HG03159 (cell line): ENCODE data around the gene MED13.
"Not testable (repeated sequence)": the region's sequence is repeated elsewhere in the genome, so short reads cannot be mapped to it uniquely, and the experiment has no call there.

Source experiments
- ATAC-seq: cut with Tn5 transposase; IDR thresholded peaks from one replicate; pipeline ENCODE4 v1.9.1; 2021; ENCODE audit warnings: mild to moderate bottlenecking, moderate library complexity; ENCODE audit not compliant: unreplicated experiment

The MED13 gene

DNA sequence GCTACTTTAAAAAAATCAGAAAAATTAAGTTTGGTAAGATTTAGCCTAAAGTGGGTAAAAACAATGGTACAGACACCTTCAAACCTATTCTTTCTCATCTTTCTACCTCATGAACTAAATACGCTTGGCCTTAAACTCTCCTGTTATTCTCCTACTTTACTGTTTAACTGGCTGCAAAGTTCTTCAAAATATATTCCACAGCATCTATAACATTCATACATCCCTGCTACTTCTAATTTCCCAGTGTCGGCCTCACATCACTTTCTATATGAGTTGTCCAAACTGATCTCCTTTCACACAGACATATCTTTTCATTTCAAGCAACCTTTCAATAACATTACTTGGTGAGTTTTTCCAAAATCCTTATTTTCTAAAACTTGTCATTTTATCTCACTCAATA is 64.0 kb downstream of the MED13 start:
- no peak for ATAC-seq

DNA sequence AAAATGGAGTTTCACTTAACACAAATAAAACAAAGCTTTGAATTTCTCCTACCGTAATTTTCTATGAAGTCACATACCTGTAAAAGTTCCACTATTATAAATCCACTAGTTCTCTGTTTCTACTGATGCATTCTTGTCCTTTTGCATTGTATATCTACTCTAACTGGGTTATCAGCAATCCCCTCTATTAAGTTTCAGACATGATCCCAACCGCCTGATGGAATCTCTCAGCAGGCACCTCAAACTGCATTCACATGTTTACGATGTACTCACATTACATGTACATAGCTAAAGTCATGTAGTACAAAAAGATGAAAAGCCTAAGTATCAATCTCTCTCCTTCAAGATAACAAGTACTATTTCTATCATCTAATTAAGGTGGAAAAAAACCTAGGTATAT is 64.9 kb downstream of the MED13 start:
- ATAC-seq, result no peak

DNA sequence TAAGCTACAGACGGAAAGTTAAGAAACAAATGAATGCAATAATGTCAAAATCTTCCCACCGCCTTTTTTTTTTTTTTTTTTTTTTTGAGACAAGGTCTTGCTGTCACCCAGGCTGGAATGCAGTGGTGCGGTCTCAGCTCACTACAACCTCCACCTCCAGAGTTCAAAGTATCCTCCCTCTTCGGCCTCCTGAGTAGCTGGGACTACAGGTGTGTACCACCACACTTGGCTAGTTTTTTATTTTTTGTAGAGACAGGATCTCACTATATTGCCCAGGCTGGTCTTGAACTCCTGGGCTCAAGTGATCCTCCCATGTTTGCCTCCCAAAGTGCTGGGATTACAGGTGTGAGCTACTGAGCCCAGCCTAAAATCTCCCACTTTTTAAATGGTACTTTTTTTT is 66.5 kb downstream of the MED13 start:
- ATAC-seq, result not testable (repeated sequence)

DNA sequence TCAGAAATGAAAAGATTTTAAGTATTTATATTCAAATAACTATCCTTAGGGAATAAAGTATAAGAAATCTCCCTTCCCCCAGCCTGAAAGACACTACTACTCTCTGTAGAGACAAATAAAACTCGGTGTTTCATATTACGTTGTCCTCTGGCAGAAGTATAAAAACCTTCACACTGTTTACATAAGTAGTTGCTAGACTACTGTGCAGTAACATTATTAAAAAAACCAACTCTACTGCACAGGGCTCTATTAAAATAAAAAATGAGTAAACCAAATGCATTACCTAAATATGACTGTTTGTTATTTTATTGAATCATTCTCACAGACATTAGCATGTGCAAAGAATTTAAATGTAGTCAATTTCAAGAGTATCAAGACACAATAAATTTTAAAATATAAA is 67.4 kb downstream of the MED13 start:
- no peak for ATAC-seq

DNA sequence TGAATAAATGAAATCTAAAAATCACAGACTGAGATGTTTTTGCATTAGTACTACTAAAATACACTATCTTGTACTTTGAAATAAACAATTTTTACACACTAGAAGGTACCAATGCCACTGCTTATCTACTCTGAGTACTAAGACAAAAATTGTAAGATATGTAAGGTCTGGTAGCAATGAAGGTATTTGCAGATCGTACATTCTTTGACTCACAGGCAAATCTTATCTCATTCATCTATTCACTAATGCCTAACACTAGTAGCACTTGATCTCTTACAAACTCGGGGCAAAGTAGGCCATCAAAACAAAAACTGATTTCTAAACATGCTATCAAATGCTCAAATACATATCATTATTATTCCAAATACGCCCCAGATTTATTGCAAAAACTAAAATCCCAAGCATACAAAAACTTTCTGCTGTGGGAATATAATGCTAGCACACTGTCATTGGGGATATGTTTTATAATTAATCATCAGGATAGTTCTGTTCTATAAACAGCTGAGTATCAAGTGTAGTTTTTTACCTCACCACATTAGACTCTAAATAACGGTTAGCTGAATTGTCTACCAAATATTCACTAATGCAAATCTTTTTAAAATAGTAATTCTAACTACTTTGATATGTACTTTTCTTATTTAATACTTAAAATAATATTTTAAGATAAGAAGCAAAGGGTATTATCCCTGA is 68.0 kb downstream of the MED13 start:
- ATAC-seq, result no peak

DNA sequence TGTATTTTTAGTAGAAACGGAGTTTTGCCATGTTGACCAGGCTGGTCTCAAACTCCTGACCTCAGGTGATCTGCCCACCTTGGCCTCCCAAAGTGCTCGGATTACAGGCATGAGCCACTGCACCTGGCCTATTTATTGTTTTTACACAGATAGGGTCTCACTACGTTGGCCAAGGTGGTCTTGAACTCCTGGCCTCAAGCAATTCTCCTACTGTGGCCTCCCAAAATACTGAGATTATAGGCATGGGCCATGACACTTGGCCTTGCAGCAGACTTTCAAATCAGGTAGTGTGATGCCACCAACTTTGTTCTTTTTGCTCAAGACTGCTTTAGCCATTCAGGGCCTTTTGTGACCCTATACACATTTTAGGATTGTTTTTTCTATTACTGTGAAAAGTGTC is 75.6 kb downstream of the MED13 start:
- ATAC-seq, result no peak

DNA sequence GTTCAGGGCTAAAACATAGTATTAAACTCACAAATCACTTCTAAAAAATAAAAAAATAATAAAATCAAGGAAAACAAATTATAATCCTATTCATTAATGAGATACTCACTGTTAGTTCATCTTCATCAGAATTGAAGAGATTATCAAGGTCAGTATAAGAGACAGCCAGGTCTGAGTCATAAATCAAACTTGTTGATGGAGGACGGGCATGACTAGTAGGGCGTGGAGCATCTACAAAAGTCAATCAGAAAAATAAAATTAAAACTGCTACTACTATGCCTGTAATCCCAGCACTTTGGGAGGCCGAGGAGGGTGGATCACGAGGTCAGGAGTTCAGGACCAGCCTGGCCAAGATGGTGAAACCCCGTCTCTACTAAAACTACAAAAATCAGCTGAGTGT is 78.2 kb downstream of the MED13 start:
- ATAC-seq, result no peak

DNA sequence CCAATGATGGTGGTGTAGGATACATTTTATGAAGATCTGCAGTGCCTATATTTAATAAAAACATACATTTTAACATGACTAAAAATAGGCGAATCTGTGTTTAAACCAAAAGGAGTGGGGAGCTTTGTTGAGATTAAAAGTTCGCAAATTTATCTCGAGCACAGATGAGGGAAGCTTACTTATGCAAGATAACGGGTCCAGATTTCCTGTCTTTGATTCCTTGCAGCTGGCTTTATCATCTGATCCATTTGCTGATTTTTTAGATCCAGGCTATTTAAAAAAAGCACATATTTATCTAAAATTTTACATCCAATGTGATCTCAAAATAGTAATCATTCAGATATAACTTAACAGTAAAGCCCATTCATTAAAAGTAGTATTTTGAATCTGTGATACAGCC is 80.3 kb downstream of the MED13 start:
- ATAC-seq, result no peak

DNA sequence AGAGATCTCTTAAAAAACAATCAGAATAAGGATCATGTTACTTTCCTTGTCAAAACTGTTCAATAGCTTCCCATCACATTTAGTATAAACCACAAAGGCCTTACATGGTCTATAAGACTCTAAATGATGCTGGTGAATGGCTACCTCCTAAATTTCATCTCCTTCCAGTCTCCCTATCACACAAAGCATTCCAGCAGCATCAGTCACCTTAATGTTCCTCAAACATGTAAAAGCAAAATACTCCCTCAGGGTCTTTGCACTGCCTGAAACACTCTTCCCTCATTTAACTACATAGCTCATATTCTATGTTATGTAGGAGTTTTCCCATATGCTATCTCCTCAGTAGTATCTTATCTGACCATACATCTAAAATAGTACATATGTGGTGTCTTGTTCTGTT is 83.8 kb downstream of the MED13 start:
- no peak for ATAC-seq

DNA sequence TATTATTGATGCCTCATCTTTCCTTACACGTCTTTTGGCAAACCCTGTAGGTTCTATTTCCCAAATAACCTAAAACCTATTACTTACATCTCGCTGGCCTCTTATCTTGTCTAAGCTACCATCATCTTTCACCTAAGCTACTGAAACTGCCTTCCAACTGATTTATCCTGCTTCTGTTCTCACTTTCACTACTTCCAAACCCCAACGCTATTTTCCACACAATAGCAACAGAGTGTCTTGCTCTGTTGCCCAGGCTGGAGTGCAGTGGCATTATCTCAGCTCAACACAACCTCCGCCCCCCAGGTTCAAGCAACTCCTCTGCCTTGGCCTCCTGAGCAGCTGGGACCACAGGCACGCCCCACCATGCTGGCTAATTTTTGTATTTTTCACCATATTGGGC is 84.5 kb downstream of the MED13 start:
- no peak for ATAC-seq

DNA sequence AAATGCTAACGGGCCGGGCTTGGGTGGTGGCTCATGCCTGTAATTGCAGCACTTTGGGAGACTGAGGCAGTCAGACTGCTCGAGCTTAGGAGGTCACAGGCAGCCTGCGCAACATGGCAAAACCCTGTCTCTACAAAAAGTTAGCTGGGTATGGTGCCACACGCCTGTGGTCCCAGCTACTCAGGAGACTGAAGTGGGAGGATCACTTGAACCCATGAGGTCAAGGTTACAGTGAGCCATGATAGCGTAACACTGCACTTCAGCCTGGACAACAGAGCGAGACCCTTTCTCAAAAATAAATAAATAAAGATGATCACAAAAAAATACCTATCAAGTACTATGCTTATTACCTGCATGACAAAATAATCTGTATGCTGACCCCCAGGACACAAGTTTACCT is 91.0 kb downstream of the MED13 start:
- no peak for ATAC-seq

DNA sequence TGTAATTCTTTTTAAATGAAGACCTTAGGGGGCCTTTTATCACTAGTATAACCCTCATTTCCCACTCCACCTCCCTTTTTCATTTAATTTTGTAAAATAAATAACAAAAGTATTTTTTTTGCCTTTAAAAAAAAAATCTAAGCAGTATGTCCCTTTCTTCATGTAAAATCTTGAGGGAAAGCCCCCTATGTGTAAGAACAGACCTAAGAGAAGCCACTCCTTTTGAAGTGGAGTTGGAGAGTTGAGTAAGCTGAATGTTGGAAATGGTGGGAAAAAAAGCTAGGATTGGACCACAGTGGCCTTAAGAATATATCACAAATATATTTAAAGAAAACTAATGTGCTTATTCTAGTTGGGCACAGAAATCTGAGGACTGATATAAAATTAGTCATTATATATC is 92.8 kb downstream of the MED13 start:
- ATAC-seq, result no peak

DNA sequence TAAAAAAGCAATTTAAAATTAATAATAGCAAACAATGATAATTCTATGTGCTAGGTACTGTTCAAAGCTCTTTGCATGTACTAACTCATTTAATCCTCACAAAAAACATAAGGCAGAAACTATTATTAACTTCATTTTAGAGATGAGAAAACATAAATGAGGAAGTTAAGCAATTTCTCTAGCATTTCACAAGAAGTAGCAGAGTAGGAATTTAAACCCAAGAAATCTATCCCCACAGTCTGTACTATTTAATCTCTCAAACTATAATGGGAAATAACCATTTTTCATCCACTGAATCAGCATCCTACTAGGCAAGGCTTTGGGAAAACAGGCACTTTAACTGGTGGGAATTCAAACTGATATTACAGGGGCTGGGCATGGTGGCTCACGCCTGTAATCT is 95.0 kb downstream of the MED13 start:
- no peak for ATAC-seq

DNA sequence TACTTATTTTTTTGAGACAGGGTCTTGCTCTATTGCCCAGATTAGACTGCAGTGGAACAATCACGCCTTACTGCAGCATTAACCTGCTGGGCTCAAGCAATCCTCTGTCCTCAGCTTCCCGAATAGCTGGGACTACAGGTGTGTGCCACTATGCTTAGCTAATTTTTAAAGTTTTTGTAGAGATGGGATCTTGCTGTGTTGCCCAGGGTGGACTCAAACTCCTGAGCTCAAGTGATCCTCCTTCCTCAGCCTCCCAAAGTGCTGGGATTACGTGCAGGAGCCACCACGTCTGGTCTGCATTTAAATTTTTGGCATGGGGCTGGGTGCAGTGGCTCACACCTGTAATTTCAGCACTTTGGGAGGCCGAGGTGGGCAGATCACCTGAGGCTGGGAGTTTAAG is 96.3 kb downstream of the MED13 start:
- ATAC-seq, result no peak

DNA sequence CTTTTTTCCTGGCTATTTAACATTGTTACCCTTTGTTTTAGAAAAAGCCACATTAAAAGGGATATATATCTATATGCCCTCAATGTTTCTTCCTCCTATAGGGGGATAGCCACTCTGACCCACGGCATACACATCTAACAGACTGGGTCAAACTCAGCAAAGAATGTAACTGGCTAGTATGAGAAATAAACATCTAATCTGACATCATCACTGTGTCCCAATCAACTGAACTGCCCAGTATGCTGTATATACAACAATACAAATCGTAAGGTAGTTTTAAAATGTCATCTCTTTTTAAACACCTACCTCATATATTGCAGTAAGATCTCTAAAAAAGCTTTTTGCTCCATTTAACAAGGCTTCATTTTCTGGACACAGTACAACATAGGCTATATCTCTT is 97.3 kb downstream of the MED13 start:
- no peak for ATAC-seq

DNA sequence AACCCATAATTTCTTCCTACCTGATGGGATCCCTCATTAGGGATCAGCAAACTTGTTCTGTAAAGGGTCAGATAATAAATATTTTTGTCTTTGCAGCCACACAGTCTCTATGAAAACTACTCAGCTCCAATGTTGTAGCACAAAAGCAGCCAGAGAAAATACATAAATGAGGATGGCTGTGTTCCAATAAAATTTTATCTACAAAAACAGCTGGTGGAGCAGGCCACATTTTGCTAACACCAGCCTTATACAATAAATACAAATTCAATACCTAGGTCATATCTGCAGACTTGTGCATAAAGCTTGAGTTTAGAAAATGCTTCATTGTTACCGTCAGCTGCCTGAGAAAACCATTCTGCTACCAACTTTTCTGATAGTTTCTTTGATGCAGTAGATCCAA is 98.9 kb downstream of the MED13 start:
- no peak for ATAC-seq

DNA sequence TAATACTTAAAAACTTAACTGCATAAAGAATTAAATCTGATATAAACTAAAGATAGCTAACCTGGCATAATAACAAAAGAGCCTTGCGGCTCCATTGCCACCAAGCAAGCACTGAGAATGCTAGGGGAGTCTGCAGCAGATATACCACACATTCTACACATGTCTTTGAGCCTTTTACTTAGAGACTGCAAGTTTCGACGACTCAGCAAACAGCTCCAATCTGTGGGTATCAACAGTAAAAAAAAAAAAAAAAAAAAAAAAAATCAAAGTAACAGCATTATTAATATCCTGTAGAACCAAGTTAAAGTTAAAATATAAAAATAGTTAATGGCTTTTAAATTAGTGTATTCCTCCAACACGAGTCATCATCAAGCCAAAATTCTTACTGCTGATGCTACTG is 109.5 kb downstream of the MED13 start:
- no peak for ATAC-seq

DNA sequence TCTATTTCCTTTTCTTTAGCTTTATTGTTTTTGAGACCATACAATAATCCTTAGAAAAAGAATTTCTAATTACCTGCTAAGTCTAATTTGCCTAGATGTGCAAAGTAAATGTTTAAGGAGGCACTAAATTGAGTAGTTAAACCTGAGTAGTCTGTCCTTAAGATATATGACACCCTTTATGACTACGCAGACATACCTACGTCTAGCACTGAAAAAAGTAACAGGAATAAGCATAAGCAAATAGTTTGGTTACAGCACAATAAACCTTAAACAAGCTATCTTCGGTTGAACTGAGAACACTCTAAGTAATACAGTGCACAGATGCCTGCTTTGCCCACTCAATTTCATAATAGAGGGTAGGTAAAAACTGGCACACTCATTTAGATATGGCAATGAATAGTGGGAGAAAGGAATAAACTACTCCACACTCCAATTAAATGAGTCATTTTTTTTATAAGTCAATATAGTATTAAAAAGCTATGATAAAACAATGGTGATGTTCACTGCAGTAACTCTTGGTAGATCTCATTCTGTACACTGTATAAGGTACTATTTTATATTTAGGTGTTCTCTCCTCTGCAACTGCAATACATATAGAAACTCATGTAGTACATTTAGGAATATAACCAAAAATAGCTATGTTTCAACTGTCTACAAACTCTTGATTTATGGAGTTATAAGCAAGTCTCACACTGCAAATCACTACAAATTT is 117.6 kb downstream of the MED13 start:
- ATAC-seq, result no peak

DNA sequence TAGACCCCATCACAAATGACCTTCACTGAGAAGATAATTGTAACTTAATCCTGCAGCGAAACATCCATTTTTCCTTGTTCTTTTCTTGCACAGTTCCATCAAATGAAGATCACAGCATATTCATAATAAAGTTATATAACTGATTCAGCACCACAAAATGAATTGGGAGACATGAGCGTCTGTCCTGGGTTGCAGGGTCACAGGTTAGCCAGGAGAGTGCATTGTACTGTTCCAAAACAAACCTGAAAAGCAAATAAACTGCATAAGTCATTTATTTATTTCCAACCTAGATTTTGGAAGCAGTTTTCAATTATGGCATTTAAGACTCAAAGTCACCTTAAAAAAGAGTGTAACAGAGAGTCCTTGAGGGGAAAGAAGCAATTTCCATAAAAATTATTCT is 118.7 kb downstream of the MED13 start:
- ATAC-seq, result no peak

DNA sequence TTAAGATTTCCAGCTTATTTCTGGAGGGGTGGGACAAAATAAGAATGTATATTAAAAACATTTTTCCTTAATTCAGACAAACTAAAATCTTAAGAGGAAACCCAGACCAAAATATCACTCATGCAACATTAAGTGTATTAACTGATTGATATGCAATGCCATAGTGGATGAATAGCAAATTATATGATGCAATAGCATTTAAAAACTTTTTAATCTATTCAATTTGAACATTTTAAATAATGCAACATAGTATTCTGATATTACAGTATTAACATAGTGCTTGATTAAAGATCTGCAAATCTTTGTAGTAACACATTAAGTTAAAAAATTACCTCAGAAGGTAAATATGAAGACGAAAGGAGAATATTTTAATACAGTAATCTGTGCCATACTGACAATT is 122.0 kb downstream of the MED13 start:
- no peak for ATAC-seq

DNA sequence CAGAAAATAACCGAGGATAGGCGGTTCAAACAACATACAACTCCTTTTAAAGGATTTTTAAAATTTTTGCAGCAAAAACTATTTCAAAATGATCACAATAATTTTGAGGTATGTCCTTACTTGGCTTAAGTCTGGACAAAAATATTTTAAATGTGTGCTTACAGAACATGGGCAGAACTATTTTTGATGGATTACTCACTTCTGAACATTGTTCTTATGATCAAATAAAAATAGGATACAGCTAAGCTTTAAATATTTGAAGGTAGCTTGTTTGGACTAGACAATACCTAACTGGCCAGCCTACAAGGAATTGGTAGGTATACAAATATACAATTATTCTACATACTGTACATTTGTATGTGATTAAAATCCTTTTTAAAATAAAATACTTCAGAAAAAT is 123.0 kb downstream of the MED13 start:
- ATAC-seq, result no peak

DNA sequence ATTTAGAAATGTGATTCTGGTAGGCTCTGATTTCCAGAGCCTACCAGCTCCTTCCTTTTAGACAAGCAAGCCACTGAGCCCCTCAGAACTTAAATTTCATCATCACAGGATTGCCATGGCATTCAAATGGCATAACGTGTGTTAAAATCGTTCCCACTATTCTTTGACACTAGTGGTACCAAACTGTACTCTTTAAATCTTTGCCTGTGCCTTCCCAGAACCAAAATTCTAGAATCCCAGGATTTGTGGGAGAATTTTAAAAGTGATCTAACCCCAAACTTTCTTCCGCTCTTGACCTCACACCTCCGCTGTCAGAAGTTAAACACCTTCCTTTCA is 137.0 kb downstream of the MED13 start:
- ATAC-seq, result no peak
